ENCODE measurements around the gene SPATA13.

GRCh38 chr13:24123761-24124160 lies 36.8 kb upstream of the SPATA13 start:
- TF ChIP-seq CTCF (IDR thresholded peaks at IDR 0.05; ENCODE audit: low read depth, low read length), result no peak
- no peak for TF ChIP-seq EZH2phosphoT487 (IDR thresholded peaks at IDR 0.05; ENCODE audit: low read depth)

Data from OCI-LY3 (cell line).